ENCODE results near the gene PPM1L. TPM values are rescaled to one million over a fixed set of nuclear protein-coding genes. Genes with fewer than 3 reads are reported as not detected.

PPM1L gene
- total RNA-seq, 1 experiment from 2014 or later: 13.2 TPM

DNA sequence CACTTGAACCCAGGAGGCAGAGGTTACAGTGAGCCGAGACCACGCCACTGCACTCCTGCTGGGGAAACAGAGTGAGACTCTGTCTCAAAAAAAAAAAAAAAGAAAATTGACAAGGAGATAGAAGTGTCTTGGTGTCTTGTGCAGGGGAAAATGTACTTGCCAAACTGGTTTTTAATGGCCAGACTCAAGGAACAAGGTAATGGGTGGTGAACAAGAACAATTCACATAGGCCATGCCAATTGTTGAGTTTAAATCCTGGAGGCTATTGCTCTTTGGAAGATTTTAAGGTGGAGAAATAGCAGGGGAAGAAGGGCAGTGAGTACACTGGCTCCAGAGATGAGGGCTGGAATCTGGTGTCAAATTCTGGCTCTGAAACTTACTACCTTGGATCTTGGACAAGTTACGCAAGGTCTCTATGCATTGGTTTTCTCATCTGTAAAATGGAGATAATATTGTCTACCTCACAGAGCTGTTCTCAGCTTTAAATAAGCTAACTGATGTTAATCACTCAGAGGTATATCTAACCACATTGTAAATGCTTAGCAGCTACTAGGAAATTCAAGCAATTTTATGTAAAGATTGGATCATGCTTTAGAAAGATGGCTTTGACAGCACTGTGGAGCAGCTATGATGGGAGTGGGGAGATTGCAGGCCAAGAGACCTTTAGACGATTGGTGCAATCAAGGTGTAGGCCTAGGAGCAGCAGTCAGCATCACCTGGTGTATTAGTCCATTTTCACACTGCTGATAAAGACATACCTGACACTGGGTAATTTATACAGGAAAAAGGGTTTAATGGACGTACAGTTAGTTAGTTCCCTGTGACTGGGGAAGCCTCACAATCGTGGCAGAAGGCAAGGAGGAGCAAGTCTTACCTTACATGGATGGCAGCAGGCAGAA is 270.8 kb downstream of the PPM1L start:
- no TSS peak for BruUV-seq (replicated peaks)
- no peaks in the 10 kb centered on the region for H3K27me3 ChIP-seq (ENCODE audit: insufficient read depth, low read length)
- no peak for DNase-seq (ENCODE audit: low read depth, low spot score)
- no peaks in the 10 kb centered on the region for H3K79me2 ChIP-seq (ENCODE audit: insufficient read depth, low read length)
- CTCF ChIA-PET: no interaction called here
- RAD21 ChIA-PET (ENCODE audit: low non-redundant PET in 1 of 2, low total read pairs in 2 of 2, uncharacterized antibody in 2 of 2, unreplicated experiment in 2 of 2): no interaction called here
- no peak for ATAC-seq
- no peak overlapping the region for H3K27ac ChIP-seq (ENCODE audit: low read depth, low read length)
- H3K9ac ChIP-seq (ENCODE audit: low read length): no peak overlapping the region
- POLR2A ChIA-PET: no interaction called here
- no peaks in the 10 kb centered on the region for H3K4me1 ChIP-seq (ENCODE audit: control insufficient read depth in 1 of 2, insufficient read depth in 2 of 2, low read length in 2 of 2)
- no peak overlapping the region for H2AFZ ChIP-seq (ENCODE audit: low read depth, low read length, poor library complexity, severe bottlenecking)
- H3K9me3 ChIP-seq (ENCODE audit: control insufficient read depth in 1 of 2, insufficient read depth in 1 of 2, low read depth in 1 of 2, low read length in 2 of 2): peaks cover 0 to 9% of the 10 kb centered on the region in 2 experiments; a peak in 2 of 4 replicates
- TF ChIP-seq POLR2A (IDR thresholded peaks at IDR 0.05; ENCODE audit: borderline replicate concordance, extremely low read depth, insufficient read depth, insufficient read length) (no peak), TCF7L2 (IDR thresholded peaks at IDR 0.05; ENCODE audit: borderline replicate concordance, extremely low read depth, insufficient read depth, insufficient read length) (no peak)
- H3K36me3 ChIP-seq (ENCODE audit: control insufficient read depth in 1 of 2, insufficient read depth in 2 of 2, low read length in 2 of 2): no peaks in the 10 kb centered on the region; a peak in 1 of 4 replicates
- H3K4me2 ChIP-seq (ENCODE audit: low read length): no peak overlapping the region
- no peak overlapping the region for H3K4me3 ChIP-seq (replicated peaks in 1 of 2; ENCODE audit: low read depth in 1 of 2, low read length in 2 of 2)
- intact Hi-C loops (cut with micrococcal nuclease): no loop called here
- no peaks in the 10 kb centered on the region for H4K20me1 ChIP-seq (ENCODE audit: insufficient read depth)
- H3K9me2 ChIP-seq (ENCODE audit: insufficient read depth): no peaks in the 10 kb centered on the region; the same call in 1 of the 2 replicates

DNA sequence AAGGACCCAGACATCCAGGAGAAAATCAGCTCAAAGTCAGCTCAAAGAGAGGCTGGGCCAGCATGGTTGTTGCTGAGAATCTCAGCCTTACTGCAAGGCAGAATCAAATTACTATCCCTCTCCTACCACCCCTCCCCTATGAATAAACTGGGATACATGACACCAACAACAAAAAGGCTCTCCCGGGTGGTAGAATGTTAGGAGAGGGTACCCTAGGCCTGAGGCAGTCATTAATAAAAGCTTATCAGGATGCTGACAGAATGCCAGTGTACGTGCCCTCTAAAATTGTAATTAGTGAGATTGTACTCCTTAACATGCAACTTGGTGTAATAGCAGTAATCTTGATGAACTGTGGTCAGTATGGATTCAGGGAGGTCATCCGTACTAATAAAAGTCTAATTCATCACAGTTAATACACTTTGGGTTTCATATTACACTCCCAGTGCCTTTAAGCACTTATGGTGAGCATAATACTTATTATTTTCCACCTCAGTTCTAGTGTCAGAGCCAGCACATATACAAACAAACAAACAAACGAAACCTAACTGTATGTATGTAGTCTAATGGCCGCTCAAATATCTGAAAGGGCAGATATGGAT is 272.6 kb downstream of the PPM1L start:
- ATAC-seq (no peak), DNase-seq (ENCODE audit: low read depth, low spot score) (no peak)
- Histone ChIP-seq H3K9me2 (ENCODE audit: insufficient read depth) (no peaks in the 10 kb centered on the region; the same call in 1 of the 2 replicates), H3K4me3 (replicated peaks in 1 of 2; ENCODE audit: low read depth in 1 of 2, low read length in 2 of 2) (no peak overlapping the region), H3K36me3 (ENCODE audit: control insufficient read depth in 1 of 2, insufficient read depth in 2 of 2, low read length in 2 of 2) (no peaks in the 10 kb centered on the region), H3K4me2 (ENCODE audit: low read length) (no peak overlapping the region), H3K4me1 (ENCODE audit: control insufficient read depth in 1 of 2, insufficient read depth in 2 of 2, low read length in 2 of 2) (no peaks in the 10 kb centered on the region), H3K9me3 (ENCODE audit: control insufficient read depth in 1 of 2, insufficient read depth in 1 of 2, low read depth in 1 of 2, low read length in 2 of 2) (peaks cover 0 to 3% of the 10 kb centered on the region in 2 experiments; a peak in 1 of 4 replicates), H3K9ac (ENCODE audit: low read length) (no peak overlapping the region), H3K27me3 (ENCODE audit: insufficient read depth, low read length) (no peaks in the 10 kb centered on the region), H2AFZ (ENCODE audit: low read depth, low read length, poor library complexity, severe bottlenecking) (no peak overlapping the region), H4K20me1 (ENCODE audit: insufficient read depth) (no peaks in the 10 kb centered on the region), H3K27ac (ENCODE audit: low read depth, low read length) (no peak overlapping the region), H3K79me2 (ENCODE audit: insufficient read depth, low read length) (no peaks in the 10 kb centered on the region)
- intact Hi-C loops (cut with micrococcal nuclease): no loop called here
- BruUV-seq (replicated peaks): no TSS peak
- ChIA-PET CTCF (no interaction called here), POLR2A (no interaction called here), RAD21 (ENCODE audit: low non-redundant PET in 1 of 2, low total read pairs in 2 of 2, uncharacterized antibody in 2 of 2, unreplicated experiment in 2 of 2) (no interaction called here)
- TF ChIP-seq ATF3 (IDR thresholded peaks at IDR 0.05): no peak
- TF ChIP-seq YY1 (IDR thresholded peaks at IDR 0.05; ENCODE audit: extremely low read depth, insufficient replicate concordance, low read depth, low read length): no peak
- TF ChIP-seq, protein P1, sequence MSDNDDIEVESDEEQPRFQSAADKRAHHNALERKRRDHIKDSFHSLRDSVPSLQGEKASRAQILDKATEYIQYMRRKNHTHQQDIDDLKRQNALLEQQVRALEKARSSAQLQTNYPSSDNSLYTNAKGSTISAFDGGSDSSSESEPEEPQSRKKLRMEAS (IDR thresholded peaks at IDR 0.05): no peak
- no peak for TF ChIP-seq SP1 (IDR thresholded peaks at IDR 0.05; ENCODE audit: low read depth)
- TF ChIP-seq EZH2phosphoT487 (IDR thresholded peaks at IDR 0.05; ENCODE audit: borderline replicate concordance): no peak
- TF ChIP-seq EZH2 (IDR thresholded peaks at IDR 0.05): no peak
- TF ChIP-seq REST (IDR thresholded peaks at IDR 0.05; ENCODE audit: low read depth): no peak

All from HCT116 (cell line).